ENCODE results near the gene ZNF862.
A peak's percentile ranks its signal among the peaks of the same experiment; 100 is the strongest.

The ZNF862 gene

DNA sequence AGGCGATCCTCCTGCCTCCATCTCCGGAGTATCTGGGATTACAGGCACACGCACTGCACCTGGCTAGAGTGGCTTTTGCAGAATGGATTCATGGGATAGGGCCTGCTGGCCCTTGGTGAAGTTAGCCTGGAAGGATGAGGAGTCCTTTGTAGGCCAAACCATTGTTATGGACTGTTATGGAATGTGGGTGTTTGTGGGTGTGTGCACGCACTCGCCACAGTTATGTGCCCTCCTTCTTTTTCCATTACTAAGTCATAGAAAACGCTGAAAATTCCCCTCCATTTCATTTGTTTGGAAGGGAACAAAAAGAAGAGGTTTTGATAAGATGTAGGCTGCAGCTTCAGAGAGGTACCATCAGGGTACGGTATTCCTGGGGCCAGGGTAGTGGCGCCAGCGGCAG lies 15.0 kb downstream of the ZNF862 start:
- no peak for DNase-seq (ENCODE audit: low read depth, low spot score)
- H3K4me3 ChIP-seq (ENCODE audit: low read depth, low read length): no peak overlapping the region
- POLR2A ChIA-PET: no interaction called here
- TF ChIP-seq, protein P1, sequence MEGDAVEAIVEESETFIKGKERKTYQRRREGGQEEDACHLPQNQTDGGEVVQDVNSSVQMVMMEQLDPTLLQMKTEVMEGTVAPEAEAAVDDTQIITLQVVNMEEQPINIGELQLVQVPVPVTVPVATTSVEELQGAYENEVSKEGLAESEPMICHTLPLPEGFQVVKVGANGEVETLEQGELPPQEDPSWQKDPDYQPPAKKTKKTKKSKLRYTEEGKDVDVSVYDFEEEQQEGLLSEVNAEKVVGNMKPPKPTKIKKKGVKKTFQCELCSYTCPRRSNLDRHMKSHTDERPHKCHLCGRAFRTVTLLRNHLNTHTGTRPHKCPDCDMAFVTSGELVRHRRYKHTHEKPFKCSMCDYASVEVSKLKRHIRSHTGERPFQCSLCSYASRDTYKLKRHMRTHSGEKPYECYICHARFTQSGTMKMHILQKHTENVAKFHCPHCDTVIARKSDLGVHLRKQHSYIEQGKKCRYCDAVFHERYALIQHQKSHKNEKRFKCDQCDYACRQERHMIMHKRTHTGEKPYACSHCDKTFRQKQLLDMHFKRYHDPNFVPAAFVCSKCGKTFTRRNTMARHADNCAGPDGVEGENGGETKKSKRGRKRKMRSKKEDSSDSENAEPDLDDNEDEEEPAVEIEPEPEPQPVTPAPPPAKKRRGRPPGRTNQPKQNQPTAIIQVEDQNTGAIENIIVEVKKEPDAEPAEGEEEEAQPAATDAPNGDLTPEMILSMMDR (IDR thresholded peaks at IDR 0.05; ENCODE audit: insufficient read depth, low read length, missing control alignments): no peak
- CTCF ChIA-PET: interaction anchor here (0.6 kb wide), 1 partner anchor 152 kb away, joined by 3 read pairs; no protein-coding TSS in a partner anchor

DNA sequence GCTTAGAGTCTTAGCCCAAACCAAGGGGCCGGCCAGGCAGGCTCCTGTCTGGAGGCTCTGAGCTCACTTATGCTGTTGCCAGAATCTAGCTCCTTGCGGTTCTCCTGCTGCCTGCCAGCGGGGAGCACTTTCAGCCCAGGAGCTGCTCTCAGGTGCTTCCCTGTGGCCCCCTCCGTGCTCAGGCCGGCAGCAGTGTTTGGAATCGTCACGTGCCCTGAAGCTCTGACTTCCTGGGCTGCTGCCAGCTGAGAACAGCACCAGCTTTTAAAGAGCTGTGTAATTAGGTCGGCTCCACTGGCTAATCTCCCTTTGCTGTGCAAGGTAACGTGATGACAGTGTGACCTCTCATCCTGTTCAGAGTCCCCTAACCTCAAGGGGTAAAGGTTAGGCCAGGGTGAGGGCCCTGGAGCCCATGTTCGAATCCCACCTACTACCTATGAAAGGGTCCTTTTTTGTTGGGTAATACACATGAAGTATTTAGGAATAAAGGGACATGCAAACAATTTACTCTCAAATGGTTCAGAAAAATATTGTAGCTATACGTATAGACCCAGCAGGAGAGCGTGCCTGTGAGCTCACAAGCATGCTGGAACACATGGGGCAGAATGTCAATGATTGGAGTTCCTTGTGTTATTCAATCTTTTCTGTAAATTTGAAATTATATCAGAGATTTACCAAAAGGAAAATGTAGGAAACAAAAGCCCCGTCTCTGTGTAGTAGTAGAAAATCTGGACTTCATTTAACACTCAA lies 16.6 kb downstream of the ZNF862 start:
- TF ChIP-seq, protein P1 (IDR thresholded peaks at IDR 0.05; ENCODE audit: insufficient read depth, low read length, missing control alignments): no peak
- POLR2A ChIA-PET: interaction anchor here (1.5 to 1.8 kb wide), 2 partner anchors 9 to 16 kb away, joined by 5 to 6 read pairs; partner anchors contain the start of gene ZNF862
- DNase-seq (ENCODE audit: low read depth, low spot score): peak; percentile 5
- CTCF ChIA-PET: interaction anchor here (1.4 to 1.8 kb wide), 2 partner anchors 11 to 15 kb away, joined by 4 to 5 read pairs; no protein-coding TSS in a partner anchor
- H3K4me3 ChIP-seq (ENCODE audit: low read depth, low read length): peak overlapping the region; percentile 2; the same call in 1 of the 2 replicates

DNA sequence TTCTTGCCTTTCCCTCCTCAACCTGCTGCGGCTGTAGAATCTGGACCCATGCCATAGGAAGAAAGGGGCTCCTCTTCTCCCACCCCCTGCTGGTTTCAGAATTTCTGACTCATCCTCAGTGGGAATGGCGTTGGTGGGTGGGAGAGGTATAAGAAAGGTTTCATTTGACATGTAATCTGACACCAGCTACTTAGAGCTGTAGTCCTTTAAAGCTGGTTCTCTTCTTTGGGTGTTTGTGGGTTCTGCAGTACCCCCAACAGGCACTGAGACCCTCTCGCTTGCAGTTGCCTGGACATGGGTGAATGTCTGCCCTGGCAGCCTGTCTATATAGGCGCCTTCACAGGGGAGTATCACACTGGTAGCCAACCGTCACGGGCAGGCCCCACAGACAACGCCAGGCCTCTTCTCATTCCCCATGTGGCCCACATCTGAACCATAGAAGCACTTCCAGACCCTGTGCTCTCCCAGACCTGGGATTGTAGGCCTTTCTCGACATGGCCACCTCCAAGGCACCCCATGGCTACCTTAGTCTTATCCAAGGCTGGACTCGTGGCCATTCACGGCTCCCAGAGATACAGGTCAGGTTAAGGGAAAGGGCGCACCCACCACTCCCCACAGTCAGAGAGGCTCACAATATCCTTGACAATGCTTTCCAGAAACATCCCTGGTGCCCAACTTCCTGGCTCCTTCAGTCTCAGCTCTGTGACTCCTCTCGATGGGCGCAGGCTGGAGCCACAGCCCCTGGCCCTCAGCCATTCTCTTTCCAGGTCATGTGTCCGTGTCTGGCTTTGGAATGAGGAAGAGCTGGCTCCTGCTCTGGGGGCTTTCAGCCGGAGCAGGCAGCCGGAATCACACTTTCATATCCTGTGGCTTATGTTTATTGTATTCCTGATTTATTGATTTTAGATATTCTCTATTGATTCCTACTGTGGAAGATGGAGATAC lies 17.5 kb downstream of the ZNF862 start:
- DNase-seq (ENCODE audit: low read depth, low spot score): peak; percentile 41
- H3K4me3 ChIP-seq (ENCODE audit: low read depth, low read length): no peak overlapping the region
- TF ChIP-seq, protein P1 (IDR thresholded peaks at IDR 0.05; ENCODE audit: insufficient read depth, low read length, missing control alignments): no peak
- ChIA-PET CTCF (interaction anchor here (1.4 to 1.8 kb wide), 2 partner anchors 10 to 16 kb away, joined by 4 to 5 read pairs; no protein-coding TSS in a partner anchor), POLR2A (interaction anchor here (1.5 to 1.8 kb wide), 2 partner anchors 10 to 17 kb away, joined by 5 to 6 read pairs; partner anchors contain the start of gene ZNF862)

DNA sequence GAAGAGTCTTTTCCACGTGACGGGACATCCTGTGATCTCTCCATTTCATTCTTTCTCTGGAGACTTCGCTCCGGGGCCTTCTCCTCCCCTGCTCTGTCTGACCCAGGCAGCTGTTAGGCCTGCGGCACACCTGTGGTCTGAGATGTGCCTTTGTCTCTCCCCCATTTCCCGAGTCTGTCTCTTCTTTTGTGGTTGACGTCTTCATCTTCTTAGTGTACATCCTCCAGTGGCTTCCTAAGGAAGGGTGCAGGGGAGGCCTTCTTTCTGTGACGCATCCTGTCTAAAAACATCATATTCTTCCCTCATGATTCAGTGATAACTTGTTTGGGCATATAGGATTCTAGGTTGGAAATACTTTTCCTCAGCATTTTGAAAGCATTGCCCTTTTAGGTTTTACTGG lies 18.4 kb downstream of the ZNF862 start:
- TF ChIP-seq, protein P1 (IDR thresholded peaks at IDR 0.05; ENCODE audit: insufficient read depth, low read length, missing control alignments): no peak
- no peak for DNase-seq (ENCODE audit: low read depth, low spot score)
- POLR2A ChIA-PET: no interaction called here
- no peak overlapping the region for H3K4me3 ChIP-seq (ENCODE audit: low read depth, low read length)
- CTCF ChIA-PET: no interaction called here

DNA sequence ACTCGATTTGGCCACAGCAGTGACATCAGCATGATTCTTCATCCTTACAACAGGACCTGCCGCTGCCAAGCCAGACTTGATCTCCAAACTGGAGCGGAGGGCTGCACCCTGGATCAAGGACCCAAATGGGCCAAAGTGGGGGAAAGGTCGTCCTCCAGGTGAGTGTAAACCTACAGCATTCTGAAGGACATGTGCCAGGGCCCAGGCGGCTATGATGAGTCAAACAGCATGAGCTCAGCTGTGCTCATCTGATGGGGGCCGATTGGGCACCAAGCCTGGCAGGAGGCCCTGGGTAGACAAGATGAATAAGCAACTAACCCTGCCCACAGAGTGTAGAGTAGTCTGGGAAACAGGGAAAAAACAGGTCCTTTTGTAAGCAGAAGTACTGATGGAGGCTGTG lies 21.2 kb downstream of the ZNF862 start:
- no peak for DNase-seq (ENCODE audit: low read depth, low spot score)
- H3K4me3 ChIP-seq (ENCODE audit: low read depth, low read length): no peak overlapping the region
- POLR2A ChIA-PET: no interaction called here
- TF ChIP-seq, protein P1 (IDR thresholded peaks at IDR 0.05; ENCODE audit: insufficient read depth, low read length, missing control alignments): no peak
- CTCF ChIA-PET: no interaction called here

DNA sequence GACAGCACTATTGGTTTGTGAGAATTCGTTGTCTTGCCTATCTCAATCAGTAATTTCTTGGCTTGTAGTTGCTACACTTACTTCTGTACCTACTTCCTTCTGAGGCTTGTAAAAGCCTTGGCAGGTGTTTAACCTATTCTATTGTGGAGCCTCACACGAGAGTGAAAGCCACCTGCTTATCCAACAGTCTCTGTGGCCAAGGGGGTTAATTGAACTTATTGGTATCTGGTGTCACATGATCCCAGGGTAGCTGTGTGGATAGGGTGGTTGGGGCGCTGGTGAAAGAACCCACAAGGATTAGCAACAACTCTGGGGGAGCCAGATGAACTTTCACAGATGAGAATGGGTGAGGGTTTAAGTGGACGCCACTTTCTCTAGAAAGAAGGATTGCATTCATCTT lies 21.7 kb downstream of the ZNF862 start:
- no peak for DNase-seq (ENCODE audit: low read depth, low spot score)
- no peak overlapping the region for H3K4me3 ChIP-seq (ENCODE audit: low read depth, low read length)
- CTCF ChIA-PET: no interaction called here
- POLR2A ChIA-PET: no interaction called here
- TF ChIP-seq, protein P1 (IDR thresholded peaks at IDR 0.05; ENCODE audit: insufficient read depth, low read length, missing control alignments): no peak

All from AG04449 (cell line).